ENCODE measurements around the gene R3HDM2. TPM values are rescaled to one million over a fixed set of nuclear protein-coding genes. Genes with fewer than 3 reads are reported as not detected.
"Not testable (repeated sequence)": the region's sequence is repeated elsewhere in the genome, so short reads cannot be mapped to it uniquely, and the experiment has no call there.

R3HDM2 gene
- total and polyA plus RNA-seq, 7 experiments from 2014 or later = 13.7 to 145 (median 111) TPM

DNA sequence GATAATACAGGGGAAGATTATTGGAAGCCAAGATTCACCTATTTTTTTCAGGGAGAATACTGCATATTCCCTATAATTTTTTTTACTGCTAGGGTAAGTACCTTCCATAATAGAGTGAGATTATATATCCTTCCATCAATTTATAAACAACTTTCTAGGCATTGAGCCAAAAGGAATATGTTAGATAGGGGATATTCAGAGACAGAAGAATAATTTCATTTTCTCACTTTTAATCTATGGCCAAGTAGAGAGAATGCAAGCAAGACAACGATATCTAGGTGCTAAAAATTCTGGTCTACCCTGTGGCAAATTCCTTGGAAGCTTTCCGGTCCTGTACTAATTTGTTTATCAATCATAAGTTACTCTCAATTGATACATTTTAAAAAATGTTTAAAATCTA is 110.2 kb downstream of the R3HDM2 start:
- H3K27ac ChIP-seq (ENCODE audit: low read depth, low read length) = no peak overlapping the region
- peaks cover 0 to 11% (median 0%) of the 10 kb centered on the region in 5 donors for H3K36me3 Mint-ChIP-seq
- ChIA-PET POLR2A (interaction anchor here (0.9 kb wide), 1 partner anchor 125 kb away, joined by 4 read pairs; no protein-coding TSS in a partner anchor), CTCF (interaction anchor here (0.6 kb wide), 1 partner anchor 37 kb away, joined by 5 read pairs; no protein-coding TSS in a partner anchor)
- H3K4me1 Mint-ChIP-seq = peaks cover 0 to 8% (median 0%) of the 10 kb centered on the region in 7 donors
- H3K27me3 ChIP-seq (ENCODE audit: control insufficient read depth in 2 of 2, insufficient read depth in 2 of 2, low read length in 2 of 2) = no peaks in the 10 kb centered on the region
- no peak overlapping the region for H3K4me3 ChIP-seq (ENCODE audit: low read length)
- H3K27ac Mint-ChIP-seq = peak overlapping the region in 1 of 9 donors; percentile 49
- no peaks in the 10 kb centered on the region for H3K9me3 Mint-ChIP-seq
- no peaks in the 10 kb centered on the region for H3K9me3 ChIP-seq (ENCODE audit: control insufficient read depth in 2 of 3, low read length in 3 of 3)
- DNase-seq (no peak), ATAC-seq (no peak)
- no peaks in the 10 kb centered on the region for H3K4me1 ChIP-seq (ENCODE audit: control insufficient read depth in 2 of 2, insufficient read depth in 2 of 2, low read length in 2 of 2)
- no peak overlapping the region for H3K4me3 Mint-ChIP-seq
- no peaks in the 10 kb centered on the region for H3K36me3 ChIP-seq (ENCODE audit: control insufficient read depth in 2 of 3, insufficient read depth in 3 of 3, low read length in 3 of 3)
- no peaks in the 10 kb centered on the region for H3K27me3 Mint-ChIP-seq
- intact Hi-C loops (cut with micrococcal nuclease) = no loop called here

DNA sequence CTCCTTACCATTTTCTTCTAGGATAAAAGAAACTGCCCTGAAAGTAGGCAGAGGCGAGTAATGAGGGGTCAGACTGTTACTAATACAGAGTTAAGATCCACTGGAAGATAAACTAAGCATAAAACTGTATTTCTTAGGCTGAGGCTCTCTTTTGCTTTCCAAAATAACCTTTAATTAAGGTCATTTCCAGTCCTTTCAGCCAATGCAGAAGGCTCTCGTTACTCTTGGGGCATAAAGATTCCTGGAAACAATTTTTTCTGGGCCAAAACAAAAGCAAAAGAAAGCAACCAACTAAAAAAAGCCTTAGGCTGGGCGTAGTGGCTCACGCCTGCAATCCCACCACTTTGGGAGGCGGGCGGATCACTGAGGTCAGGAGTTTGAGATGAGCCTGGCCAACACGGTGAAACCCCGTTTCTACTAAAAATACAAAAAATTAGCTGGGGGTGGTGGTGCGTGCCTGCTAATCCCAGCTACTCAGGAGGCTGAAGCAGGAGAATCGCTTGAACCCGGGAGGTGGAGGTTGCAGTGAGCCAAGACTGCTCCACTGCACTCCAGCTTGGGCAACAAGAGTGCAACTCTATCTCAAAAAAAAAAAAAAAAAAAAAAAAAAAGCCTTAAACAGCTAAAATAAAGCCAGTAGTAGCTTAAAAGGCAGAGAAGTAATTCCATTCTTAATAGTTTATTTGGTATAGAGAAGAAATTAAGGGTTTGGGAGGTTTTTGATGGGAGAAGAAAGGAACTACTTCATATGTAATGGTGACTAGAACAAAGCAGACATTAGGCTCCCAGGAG is 111.0 kb downstream of the R3HDM2 start:
- H3K4me1 Mint-ChIP-seq = peaks cover 0 to 8% (median 0%) of the 10 kb centered on the region in 7 donors
- peaks cover 0 to 11% (median 0%) of the 10 kb centered on the region in 5 donors for H3K36me3 Mint-ChIP-seq
- DNase-seq (no peak), ATAC-seq (no peak)
- ChIA-PET POLR2A (interaction anchor here (0.9 kb wide), 2 partner anchors 11 to 126 kb away, joined by 3 to 4 read pairs; no protein-coding TSS in a partner anchor), CTCF (interaction anchor here (0.8 kb wide), 2 partner anchors 133 to 152 kb away, joined by 3 to 4 read pairs; no protein-coding TSS in a partner anchor)
- H3K4me3 Mint-ChIP-seq = no peak overlapping the region
- Histone ChIP-seq H3K27ac (ENCODE audit: low read depth, low read length) (no peak overlapping the region), H3K36me3 (ENCODE audit: control insufficient read depth in 2 of 3, insufficient read depth in 3 of 3, low read length in 3 of 3) (no peaks in the 10 kb centered on the region), H3K4me3 (ENCODE audit: low read length) (no peak overlapping the region), H3K4me1 (ENCODE audit: control insufficient read depth in 2 of 2, insufficient read depth in 2 of 2, low read length in 2 of 2) (no peaks in the 10 kb centered on the region), H3K27me3 (ENCODE audit: control insufficient read depth in 2 of 2, insufficient read depth in 2 of 2, low read length in 2 of 2) (no peaks in the 10 kb centered on the region), H3K9me3 (ENCODE audit: control insufficient read depth in 2 of 3, low read length in 3 of 3) (no peaks in the 10 kb centered on the region)
- H3K27ac Mint-ChIP-seq = peak overlapping the region in 2 of 9 donors; percentile 14 to 49
- H3K9me3 Mint-ChIP-seq = no peaks in the 10 kb centered on the region
- intact Hi-C loops (cut with micrococcal nuclease) = no loop called here
- H3K27me3 Mint-ChIP-seq = no peaks in the 10 kb centered on the region

DNA sequence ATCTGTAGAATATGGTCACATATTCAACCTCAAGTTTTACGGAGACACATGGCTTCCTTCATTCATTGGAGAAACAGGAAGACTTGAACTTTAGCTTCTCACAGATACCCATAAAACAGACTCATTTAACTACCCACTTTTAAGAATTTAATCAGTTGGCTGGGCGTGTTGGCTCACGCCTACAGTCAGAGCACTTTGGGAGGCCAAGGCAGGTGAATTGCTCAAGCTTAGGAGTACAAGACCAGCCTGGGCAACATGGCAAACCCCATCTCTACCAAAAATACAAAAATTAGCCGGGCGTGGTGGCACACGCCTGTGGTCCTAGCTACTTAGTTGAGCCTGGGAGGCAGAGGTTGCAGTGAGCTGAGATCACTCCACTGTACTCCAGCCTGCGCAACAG is 115.2 kb downstream of the R3HDM2 start:
- ATAC-seq = no peak
- ChIA-PET POLR2A (interaction anchor here (0.6 kb wide), 1 partner anchor 20 kb away, joined by 5 read pairs; no protein-coding TSS in a partner anchor), CTCF (no interaction called here)
- no peaks in the 10 kb centered on the region for H3K9me3 Mint-ChIP-seq
- peaks cover 0 to 8% (median 0%) of the 10 kb centered on the region in 7 donors for H3K4me1 Mint-ChIP-seq
- Histone ChIP-seq H3K27ac (ENCODE audit: low read depth, low read length) (no peak overlapping the region), H3K4me1 (ENCODE audit: control insufficient read depth in 2 of 2, insufficient read depth in 2 of 2, low read length in 2 of 2) (no peaks in the 10 kb centered on the region), H3K27me3 (ENCODE audit: control insufficient read depth in 2 of 2, insufficient read depth in 2 of 2, low read length in 2 of 2) (no peaks in the 10 kb centered on the region), H3K36me3 (ENCODE audit: control insufficient read depth in 2 of 3, insufficient read depth in 3 of 3, low read length in 3 of 3) (peaks cover 0 to 2% (median 0%) of the 10 kb centered on the region in 3 experiments), H3K4me3 (ENCODE audit: low read length) (no peak overlapping the region), H3K9me3 (ENCODE audit: control insufficient read depth in 2 of 3, low read length in 3 of 3) (no peaks in the 10 kb centered on the region)
- no peak for DNase-seq
- no peaks in the 10 kb centered on the region for H3K27me3 Mint-ChIP-seq
- intact Hi-C loops (cut with micrococcal nuclease) = no loop called here
- no peak overlapping the region for H3K4me3 Mint-ChIP-seq
- peaks cover 0 to 4% (median 0%) of the 10 kb centered on the region in 5 donors for H3K36me3 Mint-ChIP-seq
- H3K27ac Mint-ChIP-seq = peak overlapping the region in 1 of 9 donors; percentile 56

DNA sequence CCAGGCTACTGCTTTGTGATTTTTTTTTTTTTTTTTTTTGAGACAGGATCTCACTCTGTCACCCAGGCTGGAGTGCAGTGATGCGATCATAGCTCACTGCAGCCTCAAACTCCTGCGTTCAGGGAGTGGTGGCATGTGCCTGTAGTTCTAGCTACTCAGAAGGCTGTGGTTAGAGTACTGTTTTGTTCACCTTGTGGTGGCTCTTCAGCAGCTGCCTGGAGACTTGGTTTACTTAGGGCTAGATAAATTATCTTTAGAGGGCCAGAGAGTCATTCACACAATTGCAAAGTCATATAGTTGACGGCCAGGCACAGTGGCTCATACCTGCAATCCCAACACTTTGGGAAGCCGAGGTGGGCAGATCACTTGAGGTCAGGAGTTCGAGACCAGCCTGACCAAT is 118.6 kb downstream of the R3HDM2 start:
- Mint-ChIP-seq H3K27ac (peak overlapping the region in 2 of 9 donors; percentile 28 to 57), H3K36me3 (peaks cover 0 to 26% (median 12%) of the 10 kb centered on the region in 5 donors)

DNA sequence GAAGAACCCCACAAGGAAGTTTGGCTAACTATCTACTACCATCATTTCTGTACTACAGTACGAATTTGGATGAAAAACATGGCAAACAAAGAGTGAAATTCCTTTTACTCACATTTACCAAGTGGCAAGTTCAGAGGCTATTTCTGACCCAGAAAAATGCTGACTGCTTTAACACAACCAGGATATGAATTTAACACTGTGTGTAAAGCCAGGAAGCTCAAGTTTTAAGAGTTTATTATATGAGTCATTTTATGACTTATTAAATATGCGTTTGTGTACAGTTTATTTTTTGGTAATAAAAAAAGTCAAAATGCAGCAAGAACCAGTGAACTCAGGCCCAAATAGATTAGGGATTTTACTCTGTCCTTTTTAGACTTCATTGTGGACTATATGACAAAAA is 121.4 kb downstream of the R3HDM2 start:
- Histone ChIP-seq H3K27me3 (ENCODE audit: control insufficient read depth in 2 of 2, insufficient read depth in 2 of 2, low read length in 2 of 2) (no peaks in the 10 kb centered on the region), H3K36me3 (ENCODE audit: control insufficient read depth in 2 of 3, insufficient read depth in 3 of 3, low read length in 3 of 3) (peaks cover 10 to 21% (median 10%) of the 10 kb centered on the region in 3 experiments), H3K4me3 (ENCODE audit: low read length) (no peak overlapping the region), H3K4me1 (ENCODE audit: control insufficient read depth in 2 of 2, insufficient read depth in 2 of 2, low read length in 2 of 2) (no peaks in the 10 kb centered on the region), H3K27ac (ENCODE audit: low read depth, low read length) (no peak overlapping the region), H3K9me3 (ENCODE audit: control insufficient read depth in 2 of 3, low read length in 3 of 3) (no peaks in the 10 kb centered on the region)
- H3K36me3 Mint-ChIP-seq = peaks cover 7 to 41% (median 25%) of the 10 kb centered on the region in 5 donors
- DNase-seq (no peak), ATAC-seq (no peak)
- intact Hi-C loops (cut with micrococcal nuclease) = no loop called here
- no peaks in the 10 kb centered on the region for H3K9me3 Mint-ChIP-seq
- ChIA-PET CTCF (interaction anchor here (1.1 kb wide), 1 partner anchor 143 kb away, joined by 4 read pairs; no protein-coding TSS in a partner anchor), POLR2A (interaction anchor here (0.8 kb wide), 1 partner anchor 10 kb away, joined by 3 read pairs; no protein-coding TSS in a partner anchor)
- no peaks in the 10 kb centered on the region for H3K27me3 Mint-ChIP-seq
- H3K4me1 Mint-ChIP-seq = peaks cover 0 to 5% (median 0%) of the 10 kb centered on the region in 7 donors
- peak overlapping the region in 1 of 9 donors; percentile 28 for H3K27ac Mint-ChIP-seq
- no peak overlapping the region for H3K4me3 Mint-ChIP-seq

More for the DNA sequence above, 118.6 kb downstream of the R3HDM2 start:
- DNase-seq; ATAC-seq; H3K27me3 ChIP-seq (ENCODE audit: control insufficient read depth in 2 of 2, insufficient read depth in 2 of 2, low read length in 2 of 2); H3K4me1 Mint-ChIP-seq; H3K36me3 ChIP-seq (ENCODE audit: control insufficient read depth in 2 of 3, insufficient read depth in 3 of 3, low read length in 3 of 3); H3K9me3 Mint-ChIP-seq; H3K4me1 ChIP-seq (ENCODE audit: control insufficient read depth in 2 of 2, insufficient read depth in 2 of 2, low read length in 2 of 2); H3K27me3 Mint-ChIP-seq; H3K9me3 ChIP-seq (ENCODE audit: control insufficient read depth in 2 of 3, low read length in 3 of 3); CTCF ChIA-PET; intact Hi-C loops (cut with micrococcal nuclease); H3K4me3 ChIP-seq (ENCODE audit: low read length); H3K4me3 Mint-ChIP-seq; H3K27ac ChIP-seq (ENCODE audit: low read depth, low read length): not testable (repeated sequence)
- POLR2A ChIA-PET = interaction anchor here (0.7 kb wide), 1 partner anchor 310 kb away, joined by 3 read pairs; no protein-coding TSS in a partner anchor

DNA sequence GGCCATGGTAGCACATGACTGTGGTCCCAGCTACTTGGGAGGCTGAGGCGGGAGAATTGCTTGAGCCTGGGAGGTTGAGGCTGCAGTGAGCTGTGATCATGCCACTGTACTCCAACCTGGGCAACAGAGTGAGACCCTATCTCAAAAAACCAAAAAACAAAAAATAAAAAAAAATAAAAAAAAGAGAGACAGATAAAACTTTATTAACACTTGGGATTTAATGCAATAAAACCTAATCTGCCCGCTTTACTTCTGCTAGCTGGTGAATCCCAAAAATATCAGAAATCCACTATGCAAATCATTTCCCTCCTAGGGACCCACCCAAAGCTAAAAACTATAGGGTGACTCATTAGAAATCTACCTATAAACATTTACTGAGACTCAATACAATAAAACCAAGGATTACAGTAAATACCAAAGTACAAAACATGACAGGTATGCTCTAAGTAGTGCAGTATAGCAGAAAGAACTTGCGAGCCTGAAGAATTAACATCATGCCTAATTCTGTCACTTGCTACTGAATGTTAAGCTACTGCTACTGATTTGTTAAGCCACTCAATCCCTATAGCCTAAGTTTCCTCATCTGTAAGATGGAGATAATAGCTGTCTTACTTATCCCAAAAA is 129.8 kb downstream of the R3HDM2 start:
- no peaks in the 10 kb centered on the region for H3K9me3 ChIP-seq (ENCODE audit: control insufficient read depth in 2 of 3, low read length in 3 of 3)
- H3K4me1 Mint-ChIP-seq = peaks cover 0 to 3% (median 0%) of the 10 kb centered on the region in 7 donors
- H3K27ac Mint-ChIP-seq = no peak overlapping the region
- H3K4me1 ChIP-seq (ENCODE audit: control insufficient read depth in 2 of 2, insufficient read depth in 2 of 2, low read length in 2 of 2) = no peaks in the 10 kb centered on the region
- ChIA-PET CTCF (no interaction called here), POLR2A (interaction anchor here (0.7 kb wide), 1 partner anchor 10 kb away, joined by 3 read pairs; no protein-coding TSS in a partner anchor)
- no peaks in the 10 kb centered on the region for H3K9me3 Mint-ChIP-seq
- no peaks in the 10 kb centered on the region for H3K27me3 Mint-ChIP-seq
- no peak overlapping the region for H3K4me3 ChIP-seq (ENCODE audit: low read length)
- no peak overlapping the region for H3K27ac ChIP-seq (ENCODE audit: low read depth, low read length)
- no peak overlapping the region for H3K4me3 Mint-ChIP-seq
- H3K36me3 ChIP-seq (ENCODE audit: control insufficient read depth in 2 of 3, insufficient read depth in 3 of 3, low read length in 3 of 3) = peaks cover 4 to 71% (median 20%) of the 10 kb centered on the region in 3 experiments
- no peak for DNase-seq
- intact Hi-C loops (cut with micrococcal nuclease) = no loop called here
- no peaks in the 10 kb centered on the region for H3K27me3 ChIP-seq (ENCODE audit: control insufficient read depth in 2 of 2, insufficient read depth in 2 of 2, low read length in 2 of 2)
- ATAC-seq = no peak
- H3K36me3 Mint-ChIP-seq = peaks cover 13 to 69% (median 44%) of the 10 kb centered on the region in 5 donors

Data from naive thymus-derived CD4-positive, alpha-beta T cell (primary cell).